ENCODE results near the gene FBXW7.

The FBXW7 gene

GRCh38 chr4:152471251-152471792 is 64.6 kb downstream of the FBXW7 start:
- DNase-seq (ENCODE audit: low read depth): no peak

DNA sequence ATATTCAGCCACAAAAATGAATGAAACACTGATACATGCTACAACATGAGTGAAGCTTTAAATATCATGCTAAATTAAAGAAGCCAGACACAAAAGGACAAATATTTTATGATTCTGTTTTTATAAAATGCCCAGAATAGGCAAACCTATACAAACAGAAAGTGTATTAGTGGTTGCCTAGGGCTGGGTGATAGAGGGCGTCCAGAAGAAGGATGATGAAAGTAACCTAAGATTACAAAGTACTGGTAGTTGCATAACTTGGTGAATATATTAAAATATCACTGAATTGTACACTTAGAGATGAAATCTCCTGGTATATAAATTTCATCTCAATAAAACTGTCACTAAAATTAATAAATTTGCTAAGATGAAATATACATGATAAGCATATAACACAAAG is 67.5 kb downstream of the FBXW7 start:
- DNase-seq (ENCODE audit: low read depth): no peak

DNA sequence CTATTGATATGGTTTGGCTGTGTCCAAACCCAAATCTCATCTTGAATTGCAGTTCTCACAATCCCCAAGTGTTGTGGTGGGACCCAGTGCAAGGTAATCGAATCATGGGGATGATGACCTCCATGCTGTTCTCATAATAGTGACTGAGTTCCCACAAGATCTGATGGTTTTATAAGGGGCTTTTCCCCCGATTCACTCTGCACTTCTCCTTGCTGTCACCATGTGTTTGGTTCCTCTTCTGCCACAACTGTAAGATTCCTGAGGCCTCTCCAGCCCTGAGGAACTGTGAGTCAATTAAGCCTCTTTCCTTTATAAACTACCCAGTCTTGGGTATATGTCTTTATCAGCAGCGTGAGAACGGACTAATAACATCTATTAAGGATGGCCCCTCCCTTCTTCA is 68.8 kb downstream of the FBXW7 start:
- DNase-seq (ENCODE audit: low read depth): no peak

DNA sequence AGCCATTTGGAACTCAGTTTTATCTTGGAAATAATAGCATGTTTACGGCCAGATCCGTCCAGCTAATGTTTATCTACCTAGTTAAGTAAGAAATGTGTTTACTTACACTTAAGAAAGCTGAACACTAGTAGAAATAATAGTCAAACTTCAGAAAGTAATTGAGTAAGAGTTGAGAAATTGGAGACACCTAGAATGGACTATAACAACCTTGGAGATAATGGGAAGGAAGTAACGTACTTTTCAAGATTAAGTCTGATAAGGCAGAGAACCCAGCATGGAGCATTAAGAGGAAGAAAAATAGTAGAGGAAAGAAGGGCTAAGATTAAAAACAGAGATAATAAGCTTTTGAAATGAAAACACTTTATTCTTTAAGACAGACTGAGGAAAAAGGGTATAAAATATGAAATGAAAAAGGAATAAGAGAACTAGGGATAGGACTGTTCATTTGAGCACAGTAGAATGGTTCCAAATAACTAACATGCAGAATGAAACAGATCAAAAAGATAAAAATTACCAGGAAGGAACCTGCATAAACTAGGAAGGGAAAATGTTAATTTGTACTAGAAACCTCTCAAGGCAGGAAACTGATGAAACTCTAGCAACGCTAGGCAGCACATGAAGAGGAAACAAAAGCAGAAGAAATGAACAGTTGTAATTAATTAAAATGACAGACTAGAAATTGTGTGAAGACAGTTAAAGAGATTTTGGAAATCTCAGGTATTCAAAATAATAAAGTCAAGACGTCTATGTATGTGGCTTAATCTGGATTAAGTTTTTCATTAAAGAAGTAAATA is 71.7 kb downstream of the FBXW7 start:
- DNase-seq (ENCODE audit: low read depth): no peak

- no peak for DNase-seq (ENCODE audit: low read depth)
Measured at GRCh38 chr4:152463562-152463961, 72.3 kb downstream of the FBXW7 start.

DNA sequence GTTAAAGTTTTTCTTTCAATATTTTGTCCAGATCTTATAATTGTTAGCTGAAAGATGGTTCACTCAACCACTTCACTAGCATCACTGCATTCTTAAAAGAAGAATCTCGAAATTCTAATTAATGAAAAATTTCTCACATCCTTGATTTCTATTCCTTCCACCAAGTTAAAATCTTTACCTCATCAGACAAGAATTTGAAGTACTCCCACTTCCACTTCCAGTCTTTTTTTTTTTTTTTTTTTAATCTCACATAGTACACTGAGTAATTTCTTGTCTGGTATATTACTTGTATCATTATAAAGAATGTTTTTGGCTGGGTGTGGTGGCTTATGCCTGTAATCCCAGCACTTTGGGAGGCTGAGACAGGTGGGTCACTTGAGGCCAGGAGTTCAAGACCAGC is 73.2 kb downstream of the FBXW7 start:
- DNase-seq (ENCODE audit: low read depth): no peak

DNA sequence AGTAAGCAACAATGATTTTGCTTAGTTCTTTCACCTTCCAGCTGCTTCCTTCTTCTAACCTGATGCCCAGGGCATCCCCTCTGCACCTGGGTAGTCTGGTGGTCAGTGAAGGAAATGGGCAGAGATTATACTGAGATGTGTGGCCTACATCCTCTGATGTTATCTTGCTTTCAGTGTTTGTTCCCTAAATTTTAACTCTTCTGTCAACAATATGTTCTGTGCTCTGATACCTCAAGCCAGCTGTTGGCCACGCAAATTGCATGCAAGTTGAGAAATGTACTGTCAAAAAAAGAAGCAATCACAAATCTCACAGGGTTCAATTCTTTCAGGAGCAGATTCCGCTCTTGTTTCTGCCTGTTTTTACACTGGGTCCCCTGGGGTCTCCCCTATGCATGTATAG is 73.8 kb downstream of the FBXW7 start:
- DNase-seq (ENCODE audit: low read depth): no peak

- DNase-seq (ENCODE audit: low read depth): no peak
Measured at GRCh38 chr4:152460488-152460887, 75.4 kb downstream of the FBXW7 start.

- DNase-seq (ENCODE audit: low read depth): no peak
Measured at GRCh38 chr4:152459326-152459725, 76.6 kb downstream of the FBXW7 start.

DNA sequence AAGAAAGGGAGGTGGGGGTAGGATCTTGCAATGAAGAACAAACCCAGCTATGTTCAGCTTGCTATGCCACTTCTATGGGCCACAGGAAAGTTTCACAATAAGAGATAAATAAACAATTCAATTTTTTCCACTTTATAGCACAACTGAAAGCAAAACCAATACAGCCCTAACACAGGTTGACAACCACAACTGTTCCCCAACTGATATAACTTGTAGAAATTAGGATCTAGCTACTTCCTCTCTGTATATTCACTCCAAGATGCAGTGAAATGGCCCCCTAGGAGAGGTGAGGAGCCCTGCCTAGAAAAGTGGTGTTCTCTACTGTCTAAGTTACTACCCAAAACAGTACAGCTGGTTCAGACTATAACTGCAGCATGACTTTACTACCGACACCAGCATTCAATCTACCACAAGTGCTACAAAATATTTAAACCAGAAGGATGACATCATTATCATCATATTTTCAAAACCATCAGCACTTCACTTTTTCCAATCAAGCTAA is 77.0 kb downstream of the FBXW7 start:
- DNase-seq (ENCODE audit: low read depth): no peak

GRCh38 chr4:152456609-152457008 is 79.3 kb downstream of the FBXW7 start:
- DNase-seq (ENCODE audit: low read depth): no peak

GRCh38 chr4:152455311-152455710 is 80.6 kb downstream of the FBXW7 start:
- no peak for DNase-seq (ENCODE audit: low read depth)

DNA sequence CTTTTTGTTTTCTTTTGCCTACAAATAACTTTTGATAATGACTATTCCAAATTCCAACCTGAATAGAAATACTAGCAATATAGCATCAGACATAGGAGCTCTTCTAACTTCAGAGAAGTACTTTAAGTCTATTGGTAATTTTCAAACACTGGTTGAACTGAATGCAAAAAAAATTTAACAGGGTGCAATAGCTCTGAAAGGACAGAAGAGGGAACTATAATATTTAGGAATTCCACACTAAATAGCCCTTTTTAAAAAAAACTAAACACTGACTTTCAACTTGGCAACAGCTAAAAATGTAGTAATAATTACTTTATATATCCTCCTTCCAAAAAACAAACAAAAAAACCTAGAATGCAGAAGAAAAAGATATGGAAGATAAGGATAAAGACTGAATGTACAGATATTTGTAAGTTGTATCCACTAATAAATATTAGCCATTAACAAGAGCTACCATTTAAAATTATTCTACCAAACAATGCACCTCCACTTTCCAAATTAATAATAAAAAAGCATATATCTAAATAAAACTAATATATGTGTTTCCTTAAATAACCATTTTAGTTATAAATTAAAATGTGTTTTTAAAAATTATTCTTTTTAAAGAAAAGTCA is 81.4 kb downstream of the FBXW7 start:
- no peak for DNase-seq (ENCODE audit: low read depth)

DNA sequence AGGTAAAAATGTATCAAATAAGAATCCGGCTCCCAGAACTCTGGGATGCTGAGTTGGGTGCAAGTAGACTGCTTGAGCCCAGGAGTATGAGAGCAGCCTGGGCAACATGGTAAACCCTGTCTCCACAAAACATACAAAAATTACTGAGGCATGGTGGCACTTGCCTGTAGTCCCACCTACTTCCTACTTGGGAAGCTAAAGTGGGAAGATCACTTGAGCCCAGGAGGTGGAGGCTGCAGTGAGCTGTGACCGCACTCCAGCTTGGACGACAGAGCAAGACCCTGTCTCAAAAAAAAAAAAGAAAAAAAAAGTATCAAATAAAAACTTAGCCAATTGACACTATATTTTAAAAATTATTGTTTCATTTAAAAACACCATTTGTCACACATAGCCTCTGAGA is 84.4 kb downstream of the FBXW7 start:
- no peak for DNase-seq (ENCODE audit: low read depth)

DNA sequence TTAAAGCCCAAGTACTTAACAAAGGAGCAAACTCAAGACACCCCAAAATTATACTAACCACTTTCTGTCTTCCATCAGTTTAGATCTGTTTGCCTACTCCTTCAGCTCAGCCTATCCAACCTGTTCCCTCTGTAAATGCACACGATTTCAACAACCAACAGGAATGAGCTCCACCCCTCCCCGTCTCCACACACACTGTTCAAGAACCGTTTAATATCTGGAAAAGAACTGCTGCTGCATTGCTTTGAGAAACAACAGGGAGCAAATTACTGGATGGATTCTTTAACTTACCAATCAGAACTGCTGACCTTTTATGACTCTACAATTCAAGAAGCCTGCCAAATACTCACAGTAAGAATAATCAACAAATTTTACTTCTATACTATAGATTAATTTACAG is 87.0 kb downstream of the FBXW7 start:
- no peak for DNase-seq (ENCODE audit: low read depth)

DNA sequence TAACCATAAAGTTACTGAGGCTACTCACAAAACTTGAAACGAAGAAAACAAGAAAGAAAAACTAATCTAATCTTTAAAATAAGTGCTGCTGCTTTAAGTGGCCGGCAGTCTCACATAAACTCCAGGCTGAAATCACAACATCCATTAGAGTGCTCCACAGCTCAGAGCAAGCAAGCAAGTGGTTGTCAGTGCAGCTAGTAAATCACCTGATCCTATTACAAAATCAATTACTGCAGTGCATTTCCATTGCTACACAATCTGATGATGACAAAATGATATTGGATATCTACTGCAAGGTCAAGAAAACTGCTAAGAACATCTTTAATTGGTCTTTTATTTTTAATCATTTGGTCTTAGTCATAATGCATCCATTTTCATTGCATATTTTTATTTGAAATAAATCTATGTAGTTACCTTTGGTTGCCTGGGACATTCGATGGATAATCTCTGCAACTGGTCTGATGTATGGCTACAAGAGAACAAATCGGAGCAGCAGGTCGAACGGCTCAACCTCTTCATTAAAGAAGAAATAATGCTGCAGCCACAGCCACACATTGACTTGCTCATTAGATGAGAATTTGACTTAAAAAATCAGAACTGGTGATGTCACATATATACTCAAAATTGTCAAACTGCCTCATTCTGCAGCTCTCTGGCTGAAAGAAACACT is 87.7 kb downstream of the FBXW7 start:
- DNase-seq (ENCODE audit: low read depth): no peak

- DNase-seq (ENCODE audit: low read depth): no peak
Measured at GRCh38 chr4:152443859-152444258, 92.0 kb downstream of the FBXW7 start.

DNA sequence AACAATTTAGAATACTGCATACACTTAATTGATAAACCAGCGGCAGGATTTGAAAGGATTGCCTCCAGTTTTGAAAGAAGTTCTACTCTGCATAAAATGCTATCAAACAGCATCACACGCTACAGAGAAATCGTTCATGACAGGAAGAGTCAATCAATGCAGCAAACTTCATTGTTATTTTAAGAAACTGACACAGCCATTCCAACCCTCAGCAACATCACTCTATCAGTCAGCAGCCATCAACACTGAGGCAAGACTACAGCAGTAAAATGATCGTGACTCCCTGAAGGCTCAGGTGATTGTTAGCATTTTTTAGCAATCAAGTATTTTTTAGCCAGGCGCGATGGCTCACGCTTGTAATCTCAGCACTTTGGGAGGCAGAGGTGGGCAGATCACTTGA is 98.3 kb downstream of the FBXW7 start:
- DNase-seq (ENCODE audit: low read depth): no peak

DNA sequence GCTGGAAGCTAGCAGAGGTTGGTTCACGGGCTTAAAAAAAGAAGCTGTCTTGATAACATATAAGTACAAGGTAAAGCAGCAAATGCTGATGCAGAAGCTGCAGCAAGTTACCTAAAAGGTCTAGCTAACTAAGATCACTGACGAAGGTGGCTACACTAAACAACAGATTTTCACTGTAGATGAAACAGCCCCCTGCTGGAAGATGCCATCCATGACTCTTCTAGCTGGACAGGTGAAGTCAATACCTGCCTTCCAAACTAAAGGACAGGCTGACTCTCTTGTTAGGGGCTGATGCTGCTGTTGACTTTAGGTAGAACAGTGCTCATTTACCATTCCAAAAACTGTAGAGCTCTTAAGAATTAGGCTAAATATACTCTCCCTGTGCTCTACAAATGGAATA is 99.5 kb downstream of the FBXW7 start:
- DNase-seq (ENCODE audit: low read depth): no peak

GRCh38 chr4:152434011-152434410 is 101.9 kb downstream of the FBXW7 start:
- DNase-seq (ENCODE audit: low read depth): no peak

DNA sequence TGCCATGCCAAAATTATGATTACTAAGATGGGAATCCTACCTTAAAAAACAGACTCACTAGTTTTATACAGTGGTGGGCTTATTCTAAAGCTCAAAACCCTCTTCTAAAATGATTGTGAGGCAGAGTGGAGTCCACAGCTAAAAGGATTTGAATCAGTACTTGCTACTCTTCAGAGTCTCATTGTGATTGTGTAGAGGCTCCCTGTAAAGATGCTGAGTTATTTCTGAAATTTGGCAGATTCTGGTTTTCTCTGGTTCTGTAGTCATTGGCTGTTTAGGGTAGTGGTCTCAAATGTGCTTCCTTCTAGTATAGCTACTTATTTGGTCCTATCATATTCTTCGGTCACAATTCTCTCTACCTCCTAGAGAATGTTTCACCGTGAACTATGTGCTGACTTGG is 104.1 kb downstream of the FBXW7 start:
- no peak for DNase-seq (ENCODE audit: low read depth)

GRCh38 chr4:152431291-152431690 is 104.6 kb downstream of the FBXW7 start:
- DNase-seq (ENCODE audit: low read depth): no peak

GRCh38 chr4:152430507-152430906 is 105.4 kb downstream of the FBXW7 start:
- no peak for DNase-seq (ENCODE audit: low read depth)
